GM19463 (cell line): Measurements from ENCODE around the gene KRT36.

Source experiments
- ATAC-seq: cut with Tn5 transposase; IDR thresholded peaks from one replicate; pipeline ENCODE4 v1.9.1; 2021; ENCODE audit warnings: mild to moderate bottlenecking, moderate library complexity; ENCODE audit not compliant: unreplicated experiment

The KRT36 gene

GRCh38 chr17:41480136-41480535 lies 9.6 kb downstream of the KRT36 start:
- ATAC-seq: no peak

- ATAC-seq: no peak
Observed at GRCh38 chr17:41478237-41478636, 11.5 kb downstream of the KRT36 start.

GRCh38 chr17:41476866-41477815 lies 12.6 kb downstream of the KRT36 start:
- ATAC-seq: no peak

GRCh38 chr17:41475421-41475820 lies 14.3 kb downstream of the KRT36 start:
- ATAC-seq: no peak

- ATAC-seq: no peak
Observed at GRCh38 chr17:41474863-41475262, 14.8 kb downstream of the KRT36 start.

GRCh38 chr17:41468346-41468745 lies 21.4 kb downstream of the KRT36 start:
- no peak for ATAC-seq

GRCh38 chr17:41467561-41467960 lies 22.1 kb downstream of the KRT36 start:
- no peak for ATAC-seq

- no peak for ATAC-seq
Observed at GRCh38 chr17:41466988-41467387, 22.7 kb downstream of the KRT36 start, which contains the start of gene KRT32. KRT32 (minus strand) TSS chr17:41467386; CDS start chr17:41467325, 61 bp downstream.

GRCh38 chr17:41464682-41465081 lies 25.0 kb downstream of the KRT36 start:
- no peak for ATAC-seq

GRCh38 chr17:41464173-41464572 lies 25.5 kb downstream of the KRT36 start:
- ATAC-seq: no peak

- no peak for ATAC-seq
Observed at GRCh38 chr17:41463746-41464145, 26.0 kb downstream of the KRT36 start.

- no peak for ATAC-seq
Observed at GRCh38 chr17:41462705-41463104, 27.0 kb downstream of the KRT36 start.

GRCh38 chr17:41457676-41458075 lies 32.0 kb downstream of the KRT36 start:
- no peak for ATAC-seq

- no peak for ATAC-seq
Observed at GRCh38 chr17:41456204-41456603, 33.5 kb downstream of the KRT36 start.

- ATAC-seq: no peak
Observed at GRCh38 chr17:41455236-41455635, 34.5 kb downstream of the KRT36 start.

- no peak for ATAC-seq
Observed at GRCh38 chr17:41453066-41453465, 36.6 kb downstream of the KRT36 start.

GRCh38 chr17:41452281-41452680 lies 37.4 kb downstream of the KRT36 start:
- no peak for ATAC-seq

GRCh38 chr17:41451154-41451728 lies 38.5 kb downstream of the KRT36 start:
- no peak for ATAC-seq

GRCh38 chr17:41449008-41449407 lies 40.7 kb downstream of the KRT36 start:
- no peak for ATAC-seq

- ATAC-seq: no peak
Observed at GRCh38 chr17:41448506-41448905, 41.2 kb downstream of the KRT36 start.

- no peak for ATAC-seq
Observed at GRCh38 chr17:41446806-41447205, 42.9 kb downstream of the KRT36 start.

- no peak for ATAC-seq
Observed at GRCh38 chr17:41444640-41445039, 45.1 kb downstream of the KRT36 start.
